Osteoblast (primary cell): ENCODE data around the gene TXNL4B. TPM values are rescaled to one million over a fixed set of nuclear protein-coding genes. Genes with fewer than 3 reads are reported as not detected.

Experiments used
- DNase-seq: peaks from one replicate; pipeline ENCODE4 v3.0.0; 2011; ENCODE audit warnings: low spot score, mixed read lengths; ENCODE audit not compliant: insufficient read length; ENCODE audit errors: missing footprints
- H2AFZ ChIP-seq: 2 replicates; pipeline ENCODE4 v1.6.0; 2011; ENCODE audit warnings: mild to moderate bottlenecking, low read length
- H3K27ac ChIP-seq: 2 replicates; pipeline ENCODE4 v1.5.1; 2011; ENCODE audit warnings: mild to moderate bottlenecking, low read depth, low read length, moderate library complexity
- H3K27me3 ChIP-seq: 2 replicates; pipeline ENCODE4 v1.6.0; 2012; ENCODE audit warnings: mild to moderate bottlenecking, control low read depth, inconsistent platforms, low read length, moderate library complexity; ENCODE audit not compliant: insufficient read depth
- H3K36me3 ChIP-seq: 2 replicates; pipeline ENCODE4 v1.5.1; 2011; ENCODE audit warnings: mild to moderate bottlenecking, low read length, control low read depth, moderate library complexity; ENCODE audit not compliant: insufficient read depth
- H3K4me1 ChIP-seq: 2 replicates; pipeline ENCODE4 v1.5.1; 2011; ENCODE audit warnings: mild to moderate bottlenecking, low read length, control low read depth, moderate library complexity; ENCODE audit not compliant: insufficient read depth
- H3K4me2 ChIP-seq: 2 replicates; pipeline ENCODE4 v1.6.0; 2011; ENCODE audit warnings: mild to moderate bottlenecking, low read length; ENCODE audit not compliant: insufficient read depth
- H3K4me3 ChIP-seq: fragments of 200-600 bp; sonication (generic); 3 replicates; pipeline ENCODE4 v1.5.1; 2012; ENCODE audit warnings: mild to moderate bottlenecking, low read length, inconsistent platforms; ENCODE audit not compliant: insufficient read depth
- H3K79me2 ChIP-seq: 2 replicates; pipeline ENCODE4 v1.6.0; 2012; ENCODE audit warnings: mild to moderate bottlenecking, low read length, control low read depth, inconsistent platforms; ENCODE audit not compliant: insufficient read depth
- H3K9me3 ChIP-seq: 2 replicates; pipeline ENCODE4 v1.5.1; 2011; ENCODE audit warnings: low read depth, low read length, control low read depth
- H4K20me1 ChIP-seq: 2 replicates; pipeline ENCODE4 v1.6.0; 2012; ENCODE audit warnings: mild to moderate bottlenecking, low read length, control low read depth; ENCODE audit not compliant: insufficient read depth
- CTCF ChIP-seq: IDR thresholded peaks from 2 replicates; pipeline ENCODE4 v1.5.1; 2011; ENCODE audit warnings: mild to moderate bottlenecking, low read depth, low read length, moderate library complexity; ENCODE audit errors: extremely low read depth
- total RNA-seq: library from RNA; depleted of rRNA; stranded (reverse); fragments of >200 nt; gene quantifications from 2 replicates; pipeline ENCODE4 v1.2.3, GENCODE V29; 2012

The TXNL4B gene
- total RNA-seq, 1 donor = 12.3 TPM

- Histone ChIP-seq H3K4me3 (no peak overlapping the region), H3K4me1 (no peaks in the 10 kb centered on the region), H3K4me2 (no peak overlapping the region), H3K27ac (no peak overlapping the region), H3K27me3 (no peaks in the 10 kb centered on the region), H3K36me3 (no peaks in the 10 kb centered on the region), H3K9me3 (no peaks in the 10 kb centered on the region), H2AFZ (no peak overlapping the region), H3K79me2 (no peaks in the 10 kb centered on the region), H4K20me1 (no peaks in the 10 kb centered on the region)
- TF ChIP-seq CTCF = no peak
- DNase-seq = no peak
Measured at GRCh38 chr16:72073560-72074230, 19.7 kb downstream of the TXNL4B start.

GRCh38 chr16:72072514-72073342, 20.7 kb downstream of the TXNL4B start:
- Histone ChIP-seq H4K20me1 (no peaks in the 10 kb centered on the region), H3K27me3 (no peaks in the 10 kb centered on the region), H2AFZ (no peak overlapping the region), H3K4me3 (no peak overlapping the region), H3K79me2 (no peaks in the 10 kb centered on the region), H3K9me3 (no peaks in the 10 kb centered on the region), H3K4me2 (no peak overlapping the region), H3K27ac (no peak overlapping the region), H3K4me1 (no peaks in the 10 kb centered on the region), H3K36me3 (no peaks in the 10 kb centered on the region)
- no peak for TF ChIP-seq CTCF
- no peak for DNase-seq

GRCh38 chr16:72068930-72069329, 24.5 kb downstream of the TXNL4B start:
- Histone ChIP-seq H3K4me2 (no peak overlapping the region), H3K4me3 (no peak overlapping the region), H3K79me2 (no peaks in the 10 kb centered on the region), H3K27ac (no peak overlapping the region), H2AFZ (no peak overlapping the region), H3K4me1 (no peaks in the 10 kb centered on the region), H3K9me3 (no peaks in the 10 kb centered on the region), H4K20me1 (peaks cover 5% of the 10 kb centered on the region), H3K27me3 (no peaks in the 10 kb centered on the region), H3K36me3 (no peaks in the 10 kb centered on the region)
- DNase-seq = no peak
- TF ChIP-seq CTCF = no peak

- no peak overlapping the region for H3K4me2 ChIP-seq
- no peak overlapping the region for H3K27ac ChIP-seq
- no peak overlapping the region for H2AFZ ChIP-seq
- peaks cover 5% of the 10 kb centered on the region for H4K20me1 ChIP-seq
- H3K4me3 ChIP-seq = no peak overlapping the region
- H3K27me3 ChIP-seq = no peaks in the 10 kb centered on the region
- H3K79me2 ChIP-seq = no peaks in the 10 kb centered on the region
- H3K36me3 ChIP-seq = no peaks in the 10 kb centered on the region
- H3K9me3 ChIP-seq = no peaks in the 10 kb centered on the region
- TF ChIP-seq CTCF = peak; percentile 63
- DNase-seq = no peak
- no peaks in the 10 kb centered on the region for H3K4me1 ChIP-seq
Measured at GRCh38 chr16:72066747-72067146, 26.7 kb downstream of the TXNL4B start.
